Spleen (tissue), 11 donors: ENCODE data around the gene NFATC2IP. TPM values are rescaled to one million over a fixed set of nuclear protein-coding genes. Genes with fewer than 3 reads are reported as not detected.
"Not testable (repeated sequence)": the region's sequence is repeated elsewhere in the genome, so short reads cannot be mapped to it uniquely, and the experiment has no call there.

Experiments used
- DNase-seq: peaks from one replicate; pipeline ENCODE4 v3.0.0-alpha.2; 2020
- H3K27ac ChIP-seq, 8 donors: fragments of 200-600 bp; sonication (generic) in 7 of 8; 1 replicate in 4 of 8; 2 replicates in 4 of 8; pipeline versions ENCODE4 v1.5.0 to v1.8.0; 2016 to 2021; ENCODE audit warnings: inconsistent platforms in 4 of 8, mild to moderate bottlenecking in 4 of 8, moderate library complexity in 1 of 8
- H3K27me3 ChIP-seq, 7 donors: fragments of 200-600 bp; sonication (generic) in 6 of 7; replicated peaks in 1 of 7; 1 replicate in 4 of 7; 2 replicates in 3 of 7; pipeline versions ENCODE4 v1.5.0 to v1.8.0; 2016 to 2021; ENCODE audit warnings: inconsistent platforms in 3 of 7, mild to moderate bottlenecking in 1 of 7
- H3K36me3 ChIP-seq, 6 donors: fragments of 200-600 bp; sonication (generic) in 5 of 6; 1 replicate in 4 of 6; 2 replicates in 2 of 6; pipeline versions ENCODE4 v1.5.0 to v1.8.0; 2016 to 2021; ENCODE audit warnings: inconsistent platforms in 2 of 6
- H3K4me1 ChIP-seq, 6 donors: fragments of 200-600 bp; sonication (generic) in 5 of 6; 1 replicate in 3 of 6; 2 replicates in 3 of 6; pipeline versions ENCODE4 v1.5.0 to v1.8.0; 2016 to 2021; ENCODE audit warnings: inconsistent platforms in 3 of 6
- H3K4me3 ChIP-seq, 8 donors: fragments of 200-600 bp; sonication (generic) in 7 of 8; 1 replicate in 4 of 8; 2 replicates in 4 of 8; pipeline versions ENCODE4 v1.5.0 to v1.8.0; 2016 to 2021; ENCODE audit warnings: inconsistent platforms in 4 of 8, mild to moderate bottlenecking in 4 of 8, moderate library complexity in 2 of 8
- H3K9me3 ChIP-seq, 8 donors: fragments of 200-600 bp; sonication (generic) in 7 of 8; 1 replicate in 4 of 8; 2 replicates in 4 of 8; pipeline versions ENCODE4 v1.5.0 to v1.8.0; 2016 to 2021; ENCODE audit warnings: inconsistent platforms in 4 of 8
- CTCF ChIP-seq, 11 experiments: fragments of 200-600 bp in 7 of 11; fragments of 450-650 bp in 4 of 11; sonication (generic) in 4 of 11; IDR thresholded peaks in 8 of 11; conservative IDR thresholded peaks in 3 of 11; 1 replicate in 7 of 11; 2 replicates in 4 of 11; pipeline versions ENCODE4 v1.4.0 to v1.8.0; 2016 to 2021; ENCODE audit warnings: antibody characterized with exemption in 11 of 11, inconsistent platforms in 4 of 11, mild to moderate bottlenecking in 1 of 11
- POLR2A ChIP-seq, 3 donors: fragments of 450-650 bp; IDR thresholded peaks; one replicate each; pipeline ENCODE4 v1.5.1; 2017; ENCODE audit warnings: antibody characterized with exemption in 3 of 3, mild to moderate bottlenecking in 1 of 3
- POLR2AphosphoS5 ChIP-seq, 3 donors: sonication (generic); formaldehyde crosslinking; IDR thresholded peaks; one replicate each; pipeline ENCODE4 v1.5.1; 2017; ENCODE audit warnings: antibody characterized with exemption in 3 of 3
- WGBS, 5 donors: extraction: QIAGEN DNeasy Blood & Tissue Kit in 3 of 5; methylation state at CpG; one replicate each; pipeline versions ENCODE4 v1.1.5 to v1.1.7; 2013 to 2018; 5-methylcytosine and 5-hydroxymethylcytosine counted together
- intact Hi-C: fragments of 100-400 bp; cut with DNase I; formaldehyde crosslinking; loops from one replicate; pipeline ENCODE4 v1.15.0; 2023; ENCODE audit warnings: low total_unique reads
- polyA plus RNA-seq, 3 donors: library from polyadenylated mRNA; stranded (reverse); fragments of 200-250 nt; gene quantifications; one replicate each; pipeline ENCODE4 v1.2.1, GENCODE V29; 2013
- total RNA-seq, 7 donors: library from RNA; depleted of rRNA in 3 of 7; stranded (reverse); fragments of >200 nt in 3 of 7; fragmentation: NEBNext Ultra II Directional in 4 of 7; extraction: Animal tissue kit (Norgen Biotek cat#: 25700) in 4 of 7; gene quantifications; one replicate each; pipeline versions ENCODE4 v1.1.0 to v1.2.1, GENCODE V29; 2016 to 2021
- donor health status: healthy with polysubstance abuse.
- donor health status: DM: no; HTN: no; CAD: no; lungs with moderate emphysema.
- donor health status: DM: no; HTN: no; CAD: no.
- donor health status: Bipolar disorder and iron deficiency.
- donor health status: healthy.
- donor health status: DM: no; HTN: no; CAD: no.
- donor health status: DM: yes; HTN: yes; CAD: no.

NFATC2IP gene
- total and polyA plus RNA-seq, 10 donors, result 21.1 to 63.5 (median 46.5) TPM

GRCh38 chr16:28935924-28936783 lies 14.6 kb upstream of the NFATC2IP start:
- H3K27me3 ChIP-seq, result no peaks in the 10 kb centered on the region
- H3K27ac ChIP-seq, result peak overlapping the region in 5 of 8 donors; percentile 34 to 70 (median 45)
- peak overlapping the region in 6 of 8 donors; percentile 19 to 57 (median 28) for H3K4me3 ChIP-seq

GRCh38 chr16:28936784-28937155 lies 14.0 kb upstream of the NFATC2IP start:
- WGBS, 5 donors, result 72 to 83% (median 78%) methylated on average over 23 to 26 of the region's 26 CpGs
- Histone ChIP-seq H3K4me1 (peaks cover 5 to 49% (median 22%) of the 10 kb centered on the region in 6 donors), H3K36me3 (peaks cover 0 to 53% (median 0%) of the 10 kb centered on the region in 6 donors), H3K27ac (peak overlapping the region in 4 of 8 donors; percentile 34 to 70 (median 48)), H3K4me3 (peak overlapping the region in 4 of 8 donors; percentile 24 to 57 (median 32)), H3K27me3 (no peaks in the 10 kb centered on the region), H3K9me3 (no peaks in the 10 kb centered on the region)
- DNase-seq, result peak; percentile 79
- TF ChIP-seq POLR2AphosphoS5 (IDR thresholded peaks at IDR 0.05), result peak in 2 of 3 donors; percentile 18 to 62
- TF ChIP-seq CTCF (IDR thresholded peaks at IDR 0.05 in 8 of 11, conservative IDR thresholded peaks at IDR 0.05 in 3 of 11), result no peak
- intact Hi-C loops, result no loop called here

More at GRCh38 chr16:28935924-28936783, 14.6 kb upstream of the NFATC2IP start:
- Histone ChIP-seq H3K9me3 (no peaks in the 10 kb centered on the region), H3K4me1 (peaks cover 6 to 55% (median 25%) of the 10 kb centered on the region in 6 donors), H3K36me3 (peaks cover 0 to 53% (median 0%) of the 10 kb centered on the region in 6 donors)
- DNase-seq, result peak; percentile 94
- TF ChIP-seq POLR2AphosphoS5 (IDR thresholded peaks at IDR 0.05), result peak in 2 of 3 donors; percentile 52 to 70
- TF ChIP-seq POLR2A (IDR thresholded peaks at IDR 0.05), result no peak
- whole genome bisulfite sequencing, 5 donors, result 30 to 39% (median 35%) methylated on average over 35 to 36 of the region's 36 CpGs
- intact Hi-C loops, result no loop called here

- H3K27ac ChIP-seq, result peak overlapping the region in 1 of 8 donors; percentile 70
- DNase-seq, result no peak
- no peak for TF ChIP-seq POLR2AphosphoS5 (IDR thresholded peaks at IDR 0.05)
- TF ChIP-seq CTCF (IDR thresholded peaks at IDR 0.05 in 8 of 11, conservative IDR thresholded peaks at IDR 0.05 in 3 of 11), result no peak
- TF ChIP-seq POLR2A (IDR thresholded peaks at IDR 0.05), result no peak
- H3K27me3 ChIP-seq, result no peaks in the 10 kb centered on the region
- H3K4me3 ChIP-seq, result no peak overlapping the region
- 80 to 89% (median 84%) methylated on average over 8 to 14 of the region's 14 CpGs for WGBS, 5 donors
- peaks cover 5 to 48% (median 22%) of the 10 kb centered on the region in 6 donors for H3K4me1 ChIP-seq
- no peaks in the 10 kb centered on the region for H3K9me3 ChIP-seq
- peaks cover 0 to 53% (median 0%) of the 10 kb centered on the region in 6 donors for H3K36me3 ChIP-seq
- intact Hi-C loops, result no loop called here
Observed at GRCh38 chr16:28937222-28937876, 13.4 kb upstream of the NFATC2IP start.

- Histone ChIP-seq H3K4me3 (no peak overlapping the region), H3K27me3 (no peaks in the 10 kb centered on the region), H3K27ac (no peak overlapping the region), H3K4me1 (peaks cover 5 to 40% (median 22%) of the 10 kb centered on the region in 6 donors), H3K9me3 (no peaks in the 10 kb centered on the region), H3K36me3 (peaks cover 0 to 53% (median 0%) of the 10 kb centered on the region in 6 donors)
- DNase-seq, result no peak
- intact Hi-C loops, result no loop called here
- WGBS, 5 donors, result 87 to 94% (median 91%) methylated on average over 7 of the region's 7 CpGs
- TF ChIP-seq POLR2A (IDR thresholded peaks at IDR 0.05) (no peak), POLR2AphosphoS5 (IDR thresholded peaks at IDR 0.05) (peak in 1 of 3 donors; percentile 56)
Observed at GRCh38 chr16:28938721-28939120, 12.0 kb upstream of the NFATC2IP start.

- Histone ChIP-seq H3K36me3 (peaks cover 0 to 44% (median 0%) of the 10 kb centered on the region in 6 donors), H3K4me1 (peaks cover 5 to 35% (median 21%) of the 10 kb centered on the region in 6 donors)
- H3K27ac ChIP-seq, H3K4me3 ChIP-seq, DNase-seq, intact Hi-C loops, H3K27me3 ChIP-seq, H3K9me3 ChIP-seq: not testable (repeated sequence)
- 89 to 93% (median 92%) methylated on average over 7 of the region's 7 CpGs for WGBS, 5 donors
Observed at GRCh38 chr16:28939825-28940224, 10.9 kb upstream of the NFATC2IP start.
